ENCODE measurements around the gene CCDC92B.

- TF ChIP-seq POLR2A (IDR thresholded peaks at IDR 0.05; ENCODE audit: low read length) (no peak), GATA1 (IDR thresholded peaks at IDR 0.05; ENCODE audit: low read depth, low read length) (no peak)
These were observed 45.2 kb downstream of the CCDC92B start for GRCh38 chr17:2704031-2704889.

Measured in erythroblast (primary cell).